Fibroblast of skin of back (primary cell): ENCODE data around the gene TMPRSS11D. TPM values are rescaled to one million over a fixed set of nuclear protein-coding genes. Genes with fewer than 3 reads are reported as not detected.

ENCODE experiments used
- DNase-seq: peaks from one replicate; pipeline ENCODE4 v3.0.0-alpha.2; 2013
- polyA plus RNA-seq, 2 experiments: library from polyadenylated mRNA; unstranded; fragments of 120-200 nt; gene quantifications; one replicate each; pipeline ENCODE4 v1.2.1, GENCODE V29; 2013; ENCODE audit not compliant: insufficient read length in 2 of 2

TMPRSS11D gene
- polyA plus RNA-seq (2013, experiment 1 of 2; ENCODE audit: insufficient read length): not detected
- polyA plus RNA-seq (2013, experiment 2 of 2; ENCODE audit: insufficient read length): not detected

- DNase-seq: no peak
These were observed at the start of gene TMPRSS11D for GRCh38 chr4:67883902-67884301. Gene TMPRSS11D (minus strand): TSS chr4:67884002. CDS start chr4:67883933, 69 bp downstream.

- no peak for DNase-seq
These were observed 49.2 kb upstream of the TMPRSS11D start for GRCh38 chr4:67933038-67933437.

GRCh38 chr4:67931256-67931655 is 47.5 kb upstream of the TMPRSS11D start:
- no peak for DNase-seq

GRCh38 chr4:67929426-67929825 is 45.6 kb upstream of the TMPRSS11D start:
- peak; percentile 35 for DNase-seq

- no peak for DNase-seq
These were observed 44.7 kb upstream of the TMPRSS11D start for GRCh38 chr4:67928546-67928945.

GRCh38 chr4:67927251-67927650 is 43.4 kb upstream of the TMPRSS11D start:
- no peak for DNase-seq

GRCh38 chr4:67926485-67926884 is 42.7 kb upstream of the TMPRSS11D start:
- DNase-seq: no peak

GRCh38 chr4:67922697-67923096 is 38.9 kb upstream of the TMPRSS11D start:
- peak; percentile 31 for DNase-seq

- no peak for DNase-seq
These were observed 34.6 kb upstream of the TMPRSS11D start for GRCh38 chr4:67918428-67918827.

- DNase-seq: no peak
These were observed 31.7 kb upstream of the TMPRSS11D start for GRCh38 chr4:67915400-67915966.

- no peak for DNase-seq
These were observed 28.3 kb upstream of the TMPRSS11D start for GRCh38 chr4:67912080-67912479.

- DNase-seq: no peak
These were observed 27.8 kb upstream of the TMPRSS11D start for GRCh38 chr4:67911638-67912037.

- DNase-seq: no peak
These were observed 27.3 kb upstream of the TMPRSS11D start for GRCh38 chr4:67911141-67911540.

- no peak for DNase-seq
These were observed 26.7 kb upstream of the TMPRSS11D start for GRCh38 chr4:67910585-67910905.

GRCh38 chr4:67909905-67910584 is 26.2 kb upstream of the TMPRSS11D start:
- peak; percentile 21 for DNase-seq

- no peak for DNase-seq
These were observed 23.8 kb upstream of the TMPRSS11D start for GRCh38 chr4:67907650-67908049.

GRCh38 chr4:67899096-67899495 is 15.3 kb upstream of the TMPRSS11D start:
- DNase-seq: no peak

- no peak for DNase-seq
These were observed 13.9 kb upstream of the TMPRSS11D start for GRCh38 chr4:67897686-67898085.

- DNase-seq: no peak
These were observed 12.7 kb upstream of the TMPRSS11D start for GRCh38 chr4:67896421-67897065.

- no peak for DNase-seq
These were observed 10.9 kb upstream of the TMPRSS11D start for GRCh38 chr4:67894659-67895058.

GRCh38 chr4:67892905-67893304 is 9.1 kb upstream of the TMPRSS11D start:
- no peak for DNase-seq

GRCh38 chr4:67892253-67892652 is 8.5 kb upstream of the TMPRSS11D start:
- DNase-seq: no peak

- DNase-seq: no peak
These were observed 7.8 kb upstream of the TMPRSS11D start for GRCh38 chr4:67891645-67892044.

GRCh38 chr4:67886281-67886680 is 2.5 kb upstream of the TMPRSS11D start:
- DNase-seq: peak; percentile 36
